Natural killer cell (primary cell): ENCODE data around the gene GNAO1. TPM values are rescaled to one million over a fixed set of nuclear protein-coding genes. Genes with fewer than 3 reads are reported as not detected.

Source experiments
- ATAC-seq, 3 donors: fragments of 150-1000 bp in 2 of 3; fragments of 200-7000 bp in 1 of 3; cut with Tn5 transposase; 1 replicate in 1 of 3; 2 replicates in 2 of 3; pipeline ENCODE4 v1.10.0; 2021; ENCODE audit warnings: mild to moderate bottlenecking in 2 of 3, moderate library complexity in 2 of 3
- DNase-seq, 2 donors: peaks; one replicate each; pipeline versions ENCODE4 v3.0.0 to v3.0.0-alpha.2; 2013 to 2021; ENCODE audit warnings: mixed read lengths in 1 of 2
- H3K27ac ChIP-seq: one replicate; pipeline ENCODE4 v1.5.1; 2013; ENCODE audit warnings: mild to moderate bottlenecking, low read length
- H3K27me3 ChIP-seq: one replicate; pipeline ENCODE4 v1.6.1; 2013; ENCODE audit warnings: low read length; ENCODE audit not compliant: control insufficient read depth, insufficient read depth
- H3K36me3 ChIP-seq: one replicate; pipeline ENCODE4 v1.6.1; 2013; ENCODE audit warnings: low read length; ENCODE audit not compliant: control insufficient read depth, insufficient read depth
- H3K4me1 ChIP-seq: one replicate; pipeline ENCODE4 v1.6.1; 2013; ENCODE audit warnings: low read length; ENCODE audit not compliant: control insufficient read depth, insufficient read depth
- H3K4me3 ChIP-seq: one replicate; pipeline ENCODE4 v1.5.1; 2013; ENCODE audit warnings: low read length
- H3K9me3 ChIP-seq: one replicate; pipeline ENCODE4 v1.6.1; 2013; ENCODE audit warnings: low read length; ENCODE audit not compliant: control insufficient read depth, insufficient read depth
- H3K27ac Mint-ChIP-seq, 2 donors: one replicate each; pipeline ENCODE4 v1.8.0; 2022; ENCODE audit warnings: mild to moderate bottlenecking in 2 of 2, mixed read lengths in 2 of 2, moderate library complexity in 1 of 2
- H3K27me3 Mint-ChIP-seq, 2 donors: one replicate each; pipeline ENCODE4 v1.8.0; 2022; ENCODE audit warnings: low read depth in 2 of 2, mixed read lengths in 2 of 2
- H3K36me3 Mint-ChIP-seq: one replicate; pipeline ENCODE4 v1.8.0; 2022; ENCODE audit warnings: mixed read lengths
- H3K4me1 Mint-ChIP-seq, 2 donors: one replicate each; pipeline ENCODE4 v1.8.0; 2022; ENCODE audit warnings: mixed read lengths in 2 of 2
- H3K4me3 Mint-ChIP-seq: one replicate; pipeline ENCODE4 v1.8.0; 2022; ENCODE audit warnings: mild to moderate bottlenecking, moderate library complexity, mixed read lengths
- H3K9me3 Mint-ChIP-seq, 2 donors: one replicate each; pipeline ENCODE4 v1.8.0; 2022; ENCODE audit warnings: mixed read lengths in 2 of 2
- CTCF ChIP-seq: fragments of 200-600 bp; IDR thresholded peaks from one replicate; pipeline ENCODE4 v1.8.0; 2022; ENCODE audit warnings: antibody characterized with exemption
- WGBS: methylation state at CpG from one replicate; pipeline ENCODE4 v1.1.7; 2013; ENCODE audit warnings: missing lambda C conversion rate; ENCODE audit not compliant: insufficient coverage; 5-methylcytosine and 5-hydroxymethylcytosine counted together
- intact Hi-C: fragments of 100-400 bp; cut with micrococcal nuclease; formaldehyde crosslinking; loops from one replicate; pipeline ENCODE4 v1.14.2; 2022
- total RNA-seq, 4 donors: library from RNA; stranded (reverse); fragments of 120-200 nt in 1 of 4; gene quantifications; one replicate each; pipeline versions ENCODE4 v1.2.3 to v1.2.4, GENCODE V29; 2013 to 2022

The GNAO1 gene
- total RNA-seq, 3 donors from 2014 or later (not counting 1 experiment from before 2014, with no cell fraction given), result 0.45 to 4.6 (median 1.1) TPM

DNA sequence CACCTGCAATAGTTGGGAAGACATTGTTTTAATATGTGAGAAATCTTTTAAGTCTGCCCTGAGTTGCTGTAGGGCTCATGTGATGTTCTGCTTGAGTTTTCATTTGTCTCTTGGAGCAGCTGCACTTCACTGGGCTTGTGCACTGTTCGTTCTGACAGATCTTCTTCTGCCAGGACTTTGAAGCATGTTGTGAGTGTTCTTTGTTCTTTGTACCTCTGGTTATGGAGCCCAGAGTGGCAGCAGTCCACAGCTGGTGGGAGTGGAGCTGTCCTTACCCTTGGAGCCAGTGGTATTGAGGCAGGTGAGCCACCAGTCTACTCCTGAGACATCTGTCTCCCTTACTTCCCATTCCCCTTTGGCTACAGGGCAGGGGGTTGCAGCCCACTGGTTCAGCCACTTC, 64.6 kb downstream of the GNAO1 start:
- Mint-ChIP-seq H3K4me1 (peaks cover 3 to 4% of the 10 kb centered on the region in 2 donors), H3K27me3 (peaks cover 0 to 7% of the 10 kb centered on the region in 2 donors), H3K27ac (no peak overlapping the region), H3K4me3 (no peak overlapping the region), H3K36me3 (no peaks in the 10 kb centered on the region), H3K9me3 (no peaks in the 10 kb centered on the region)
- intact Hi-C loops, result no loop called here
- TF ChIP-seq CTCF, result no peak
- 86% methylated on average over 1 of the region's 1 CpG for WGBS
- H3K4me3 ChIP-seq, result no peak overlapping the region
- DNase-seq, result no peak
- H3K27ac ChIP-seq, result no peak overlapping the region
- no peaks in the 10 kb centered on the region for H3K27me3 ChIP-seq
- H3K36me3 ChIP-seq, result no peaks in the 10 kb centered on the region
- ATAC-seq, result no peak
- no peaks in the 10 kb centered on the region for H3K9me3 ChIP-seq
- peaks cover 5% of the 10 kb centered on the region for H3K4me1 ChIP-seq

- no peaks in the 10 kb centered on the region for H3K36me3 Mint-ChIP-seq
- H3K4me1 Mint-ChIP-seq, result peaks cover 16 to 17% of the 10 kb centered on the region in 2 donors
- ATAC-seq, result no peak
- 92% methylated on average over 6 of the region's 6 CpGs for WGBS
- H3K9me3 Mint-ChIP-seq, result no peaks in the 10 kb centered on the region
- Histone ChIP-seq H3K27ac (no peak overlapping the region), H3K4me1 (peaks cover 19% of the 10 kb centered on the region), H3K4me3 (no peak overlapping the region), H3K27me3 (no peaks in the 10 kb centered on the region), H3K36me3 (no peaks in the 10 kb centered on the region), H3K9me3 (no peaks in the 10 kb centered on the region)
- no peak for DNase-seq
- H3K27me3 Mint-ChIP-seq, result peaks cover 0 to 7% of the 10 kb centered on the region in 2 donors
- intact Hi-C loops, result no loop called here
- TF ChIP-seq CTCF, result no peak
- no peak overlapping the region for H3K27ac Mint-ChIP-seq
- no peak overlapping the region for H3K4me3 Mint-ChIP-seq
Measured at GRCh38 chr16:56257239-56257638, 66.0 kb downstream of the GNAO1 start.

DNA sequence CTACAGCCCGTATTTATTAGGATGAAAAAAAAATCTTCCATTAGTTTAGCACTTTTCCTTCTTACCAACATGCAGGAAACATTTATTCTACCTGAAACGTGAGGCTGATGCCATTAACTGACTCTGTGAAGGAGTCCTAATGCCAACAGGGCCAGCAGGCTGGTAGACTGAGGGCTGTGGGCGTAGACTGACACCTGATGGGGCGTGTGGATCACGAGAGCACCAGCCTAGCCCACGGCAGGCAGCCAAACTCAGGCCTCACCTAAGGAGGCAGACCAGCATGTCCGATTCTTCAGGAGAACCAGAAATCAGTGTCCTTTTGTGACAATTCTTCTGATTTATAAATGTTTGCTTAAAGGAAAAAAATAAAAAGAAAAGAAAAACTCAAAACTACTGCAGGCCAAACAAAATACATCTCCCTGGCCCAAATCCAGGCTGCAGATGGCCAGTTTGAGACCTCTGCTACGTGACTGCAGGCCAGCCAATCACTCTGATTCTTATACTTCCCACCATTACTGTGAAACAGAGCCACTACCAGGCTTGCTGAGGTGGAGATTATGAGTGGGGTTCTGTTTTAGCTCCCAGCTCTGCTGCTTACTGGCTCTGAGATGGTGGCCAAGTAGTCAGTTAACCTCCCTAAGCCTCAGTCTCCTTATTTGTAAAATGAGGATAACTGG, 66.5 kb downstream of the GNAO1 start:
- TF ChIP-seq CTCF, result no peak
- WGBS, result 94% methylated on average over 8 of the region's 8 CpGs
- no peak overlapping the region for H3K27ac ChIP-seq
- Mint-ChIP-seq H3K27me3 (peaks cover 0 to 7% of the 10 kb centered on the region in 2 donors), H3K4me1 (peaks cover 22 to 23% of the 10 kb centered on the region in 2 donors), H3K36me3 (no peaks in the 10 kb centered on the region), H3K4me3 (no peak overlapping the region), H3K27ac (no peak overlapping the region), H3K9me3 (no peaks in the 10 kb centered on the region)
- intact Hi-C loops, result no loop called here
- H3K4me3 ChIP-seq, result no peak overlapping the region
- no peak for ATAC-seq
- H3K36me3 ChIP-seq, result no peaks in the 10 kb centered on the region
- H3K4me1 ChIP-seq, result peaks cover 24% of the 10 kb centered on the region
- DNase-seq, result no peak
- no peaks in the 10 kb centered on the region for H3K27me3 ChIP-seq
- no peaks in the 10 kb centered on the region for H3K9me3 ChIP-seq
